ENCODE data around the gene OR51B4. TPM values are rescaled to one million over a fixed set of nuclear protein-coding genes. Genes with fewer than 3 reads are reported as not detected.

OR51B4 gene
- total RNA-seq, 1 experiment from 2014 or later: not detected

DNA sequence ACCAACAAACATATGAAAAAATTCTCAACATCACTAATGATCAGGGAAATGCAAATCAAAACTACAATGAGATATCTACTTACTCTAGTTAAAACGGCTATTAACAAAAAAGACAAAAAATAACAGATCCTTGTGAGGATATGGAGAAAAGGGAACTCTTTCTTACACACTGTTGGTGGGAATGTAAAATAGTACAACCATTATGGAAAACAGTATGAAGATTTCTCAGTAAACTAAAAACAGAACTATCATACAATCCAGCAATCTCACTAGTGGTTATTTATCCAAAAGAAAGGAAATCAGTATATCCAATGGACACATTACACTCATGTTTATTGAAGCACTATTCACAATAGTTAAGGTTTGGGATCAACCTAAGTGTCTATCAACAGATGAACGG is 35.9 kb downstream of the OR51B4 start:
- no peak overlapping the region for H3K56ac ChIP-seq (ENCODE audit: insufficient read length, low read depth, low read length)
- H2AFZ ChIP-seq (ENCODE audit: low read length): no peak overlapping the region
- peaks cover 0 to 5% of the 10 kb centered on the region in 2 experiments; a peak in 2 of 4 replicates for H3K4me1 Mint-ChIP-seq
- H3K18ac ChIP-seq (ENCODE audit: insufficient read length, low read depth, low read length): no peak overlapping the region
- H2BK5ac ChIP-seq (ENCODE audit: insufficient read length, low read length): no peak overlapping the region
- no peak overlapping the region for H3K4me2 ChIP-seq (ENCODE audit: insufficient read depth, insufficient read length, low read length)
- H3K27ac Mint-ChIP-seq: no peak overlapping the region
- H3K27me3 ChIP-seq (ENCODE audit: insufficient read depth, low read length): no peaks in the 10 kb centered on the region
- H3K4me3 Mint-ChIP-seq: no peak overlapping the region
- H3K36me3 Mint-ChIP-seq (ENCODE audit: insufficient read depth in 1 of 3, low read depth in 3 of 3): no peaks in the 10 kb centered on the region
- H2AK5ac ChIP-seq (ENCODE audit: insufficient read length, low read length): no peak overlapping the region
- H3K4me1 ChIP-seq (ENCODE audit: insufficient read depth, low read length): no peaks in the 10 kb centered on the region
- no peak overlapping the region for H3K9ac ChIP-seq (ENCODE audit: extremely low read depth, insufficient read length, low read length)
- no peak overlapping the region for H3K27ac ChIP-seq (ENCODE audit: insufficient read length, low read depth, low read length)
- no peak for DNase-seq
- H3K79me1 ChIP-seq (ENCODE audit: insufficient read depth, low read depth, low read length, poor library complexity, severe bottlenecking): no peaks in the 10 kb centered on the region
- H2BK12ac ChIP-seq (ENCODE audit: insufficient read length, low read depth, low read length): no peak overlapping the region
- H4K20me1 ChIP-seq (ENCODE audit: control insufficient read depth, insufficient read depth, insufficient read length): no peaks in the 10 kb centered on the region
- H2BK120ac ChIP-seq (ENCODE audit: low read depth, low read length, poor library complexity, severe bottlenecking): no peak overlapping the region
- no peaks in the 10 kb centered on the region for H3K9me3 ChIP-seq (ENCODE audit: control insufficient read depth, low read depth, low read length)
- no peak overlapping the region for H4K5ac ChIP-seq (ENCODE audit: insufficient read length, low read depth, low read length)
- no peak overlapping the region for H3T11ph ChIP-seq (ENCODE audit: low read length)
- H2BK15ac ChIP-seq (ENCODE audit: low read depth, low read length): no peak overlapping the region
- no peak overlapping the region for H4K91ac ChIP-seq (ENCODE audit: insufficient read length, low read depth, low read length)
- H2BK20ac ChIP-seq (ENCODE audit: low read depth, low read length, poor library complexity, severe bottlenecking): no peak overlapping the region
- WGBS (ENCODE audit: extremely low coverage, insufficient read length, low lambda C conversion rate): no CpG with 5 or more reads among the region's 2 CpGs
- H3K79me2 ChIP-seq (ENCODE audit: insufficient read depth, low read length): no peaks in the 10 kb centered on the region
- peaks cover 11% of the 10 kb centered on the region for H3K27me3 Mint-ChIP-seq (ENCODE audit: low read depth)
- H3K23me2 ChIP-seq (ENCODE audit: insufficient read length, low read depth, low read length, poor library complexity, severe bottlenecking): no peaks in the 10 kb centered on the region
- H3K14ac ChIP-seq (ENCODE audit: insufficient read depth, low read length): no peak overlapping the region
- TF ChIP-seq, protein P1, sequence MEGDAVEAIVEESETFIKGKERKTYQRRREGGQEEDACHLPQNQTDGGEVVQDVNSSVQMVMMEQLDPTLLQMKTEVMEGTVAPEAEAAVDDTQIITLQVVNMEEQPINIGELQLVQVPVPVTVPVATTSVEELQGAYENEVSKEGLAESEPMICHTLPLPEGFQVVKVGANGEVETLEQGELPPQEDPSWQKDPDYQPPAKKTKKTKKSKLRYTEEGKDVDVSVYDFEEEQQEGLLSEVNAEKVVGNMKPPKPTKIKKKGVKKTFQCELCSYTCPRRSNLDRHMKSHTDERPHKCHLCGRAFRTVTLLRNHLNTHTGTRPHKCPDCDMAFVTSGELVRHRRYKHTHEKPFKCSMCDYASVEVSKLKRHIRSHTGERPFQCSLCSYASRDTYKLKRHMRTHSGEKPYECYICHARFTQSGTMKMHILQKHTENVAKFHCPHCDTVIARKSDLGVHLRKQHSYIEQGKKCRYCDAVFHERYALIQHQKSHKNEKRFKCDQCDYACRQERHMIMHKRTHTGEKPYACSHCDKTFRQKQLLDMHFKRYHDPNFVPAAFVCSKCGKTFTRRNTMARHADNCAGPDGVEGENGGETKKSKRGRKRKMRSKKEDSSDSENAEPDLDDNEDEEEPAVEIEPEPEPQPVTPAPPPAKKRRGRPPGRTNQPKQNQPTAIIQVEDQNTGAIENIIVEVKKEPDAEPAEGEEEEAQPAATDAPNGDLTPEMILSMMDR (conservative IDR thresholded peaks at IDR 0.05): no peak
- no peak overlapping the region for H4K8ac ChIP-seq (replicated peaks; ENCODE audit: insufficient read length, low read depth, low read length)
- H3K9me3 Mint-ChIP-seq: peaks cover 0 to 4% of the 10 kb centered on the region in 2 experiments; a peak in 3 of 5 replicates
- H3K4ac ChIP-seq (ENCODE audit: low read depth, low read length): no peak overlapping the region
- H3K23ac ChIP-seq (ENCODE audit: insufficient read length, low read depth, low read length): no peak overlapping the region

Data from H9 (cell line).